Pulmonary artery endothelial cell (primary cell): ENCODE measurements around the gene ZCCHC24. TPM values are rescaled to one million over a fixed set of nuclear protein-coding genes. Genes with fewer than 3 reads are reported as not detected.

ENCODE experiments used
- DNase-seq: peaks from one replicate; pipeline ENCODE4 v3.0.0-alpha.2; 2011; ENCODE audit warnings: low read depth, low spot score
- total RNA-seq: library from RNA; depleted of rRNA; stranded (reverse); fragments of >200 nt; gene quantifications from 2 replicates; pipeline ENCODE4 v1.2.3, GENCODE V29; 2014

Gene ZCCHC24
- total RNA-seq, 1 donor from 2014 or later = 5.1 TPM

DNA sequence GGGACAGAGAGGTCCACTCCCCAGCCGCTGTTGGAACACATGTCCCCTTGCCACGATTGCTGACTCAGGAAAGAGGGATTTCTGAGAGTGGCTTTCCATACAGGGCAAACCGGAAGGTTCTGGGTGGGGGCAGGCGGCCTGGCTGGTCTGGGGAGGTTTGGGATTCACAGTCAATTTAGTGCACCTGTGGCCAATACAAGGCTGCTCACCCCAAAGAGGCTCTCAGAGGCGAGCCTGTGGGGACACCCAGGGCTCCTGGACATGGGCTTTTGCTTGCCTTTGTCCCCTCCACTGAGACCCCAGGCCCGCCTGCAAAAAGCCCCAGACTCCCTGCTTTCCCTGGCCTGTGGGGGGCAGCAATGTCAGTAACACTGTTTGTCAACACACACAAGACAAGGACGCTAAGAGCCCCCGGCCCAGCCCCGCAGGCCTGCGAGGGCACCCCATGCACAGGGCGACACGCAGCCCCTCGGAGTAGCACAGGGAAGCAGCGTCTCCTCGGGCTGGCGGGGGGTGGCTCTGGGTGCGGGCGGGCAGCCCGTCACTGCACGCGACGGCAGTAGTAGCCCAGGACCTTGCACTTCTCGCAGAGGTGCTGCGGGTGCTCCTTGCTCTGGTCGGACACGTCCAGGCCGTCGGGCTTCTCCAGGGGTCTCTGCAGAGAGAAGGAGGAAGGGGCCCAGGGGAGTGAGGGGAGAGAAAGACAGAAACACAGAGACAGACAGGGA, 59.5 kb downstream of the ZCCHC24 start:
- no peak for DNase-seq

DNA sequence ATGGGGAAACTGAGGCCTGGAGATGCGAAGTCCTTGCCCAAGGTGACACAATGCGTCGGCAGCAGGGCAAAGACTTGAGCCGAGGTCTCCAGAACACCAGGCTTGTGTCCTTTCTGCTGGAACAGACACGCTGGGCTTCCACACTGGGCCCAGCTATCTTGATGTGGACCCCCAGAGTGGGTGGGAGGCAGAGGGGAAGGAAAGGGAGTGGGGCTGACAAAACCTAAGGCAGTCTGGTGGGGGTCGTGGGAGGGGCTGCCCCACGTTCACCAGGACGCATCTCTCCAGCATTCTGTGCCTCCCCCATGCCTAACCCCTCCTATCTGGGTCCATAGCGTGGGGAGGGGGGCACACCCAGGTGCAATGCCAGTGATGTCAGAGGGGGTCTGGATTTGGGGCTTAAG, 60.0 kb downstream of the ZCCHC24 start:
- no peak for DNase-seq

DNA sequence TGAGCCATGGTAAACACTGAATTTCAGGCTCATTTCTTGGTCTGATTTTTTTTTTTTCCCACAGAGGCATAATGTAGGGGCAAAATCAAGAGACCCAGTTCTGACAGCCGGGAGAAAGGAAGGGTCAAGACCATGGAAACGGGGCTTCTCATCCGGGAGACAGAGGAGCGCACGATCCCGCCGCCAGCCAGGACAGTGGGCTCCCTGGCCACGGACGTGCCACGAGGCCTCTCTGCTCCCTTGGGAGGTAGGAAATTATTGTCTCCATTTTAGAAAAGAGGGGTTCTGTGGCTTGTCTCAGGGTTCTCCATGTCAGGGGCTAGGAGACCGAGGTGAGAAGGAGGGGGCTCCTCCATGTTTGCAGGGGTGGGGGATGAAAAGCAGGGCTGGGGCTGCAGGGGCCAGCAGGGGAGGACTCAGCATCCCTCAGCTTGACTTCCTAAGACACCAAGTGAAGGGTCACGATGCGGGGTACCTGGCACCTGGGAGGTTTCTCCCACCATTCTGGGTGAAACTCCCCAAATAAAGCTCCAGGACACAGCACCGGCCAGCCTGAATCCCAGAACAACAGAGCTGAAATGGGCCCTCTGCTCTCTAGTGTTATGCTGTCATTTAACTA, 60.5 kb downstream of the ZCCHC24 start:
- DNase-seq = no peak

DNA sequence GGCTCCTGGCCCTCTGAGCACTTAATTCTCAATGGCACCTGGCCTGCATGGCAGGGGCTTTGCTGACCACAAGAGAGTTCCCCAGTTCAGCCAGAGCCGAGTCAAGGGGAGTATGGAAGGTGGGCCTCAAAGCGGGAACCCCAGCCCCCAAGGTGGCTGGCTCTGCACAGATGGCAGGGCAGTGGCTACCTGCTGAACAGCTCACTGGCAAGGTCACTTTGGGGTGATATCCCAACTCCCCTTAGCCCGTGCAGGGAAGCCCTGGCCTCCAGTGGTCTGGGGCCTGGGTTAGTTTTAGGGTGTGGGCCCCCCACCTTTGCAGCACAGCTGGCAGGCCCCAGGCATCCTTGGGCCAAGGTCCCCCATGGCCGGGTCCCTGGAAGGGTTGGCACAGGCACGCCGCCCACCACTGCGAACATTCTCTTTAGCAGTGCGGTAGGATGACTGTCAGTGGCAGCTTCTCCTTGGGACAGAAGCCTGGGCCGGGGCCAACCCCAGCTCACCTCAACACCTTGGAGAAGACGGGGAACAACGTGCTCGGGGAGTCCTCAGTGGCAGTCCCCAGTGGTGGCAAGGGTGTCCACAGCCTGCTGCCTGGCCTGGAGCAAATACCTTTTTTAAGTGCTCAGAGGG, 61.3 kb downstream of the ZCCHC24 start:
- DNase-seq = no peak

DNA sequence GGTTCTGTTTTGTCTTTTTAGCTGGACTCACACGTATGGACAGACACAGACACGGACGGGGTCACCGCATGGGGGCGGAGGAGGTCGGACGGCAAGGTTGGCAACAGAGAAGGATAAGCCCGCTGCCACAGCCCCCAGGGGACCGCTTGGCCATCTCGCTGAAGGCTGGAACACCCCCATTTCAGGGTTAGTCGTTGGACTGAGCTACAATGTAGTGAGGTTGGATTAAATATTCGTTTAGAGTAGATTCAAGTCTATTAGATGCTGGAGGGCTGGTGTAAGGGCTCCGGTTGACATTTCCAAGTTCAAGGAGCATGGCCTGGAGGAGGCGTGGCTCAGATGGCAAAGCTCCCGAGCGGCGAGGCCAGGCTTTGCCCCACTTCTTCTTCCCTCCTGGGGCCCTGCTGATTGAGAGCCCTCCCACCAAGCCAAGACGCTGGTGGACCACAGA, 62.9 kb downstream of the ZCCHC24 start:
- no peak for DNase-seq

DNA sequence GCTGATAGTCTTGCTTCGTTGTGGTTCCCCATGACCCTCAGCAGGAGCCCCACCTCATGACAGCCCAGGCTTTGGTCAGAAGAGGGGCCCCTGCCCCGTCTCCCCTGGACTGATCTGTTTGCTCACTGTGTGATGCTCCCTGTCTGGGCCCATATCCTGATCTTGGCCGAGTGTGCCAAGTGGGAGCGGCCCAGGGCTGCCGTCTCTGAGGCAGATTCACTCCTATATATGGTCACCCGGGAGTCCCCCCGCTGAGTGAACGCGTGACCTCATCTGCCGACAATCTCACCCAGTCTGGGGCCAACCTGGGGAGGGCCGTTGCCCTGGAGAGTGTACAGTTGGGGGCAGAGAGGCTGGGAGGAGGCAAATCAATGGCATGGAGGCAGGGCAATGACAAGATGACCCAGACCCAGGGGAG, 63.6 kb downstream of the ZCCHC24 start:
- no peak for DNase-seq

DNA sequence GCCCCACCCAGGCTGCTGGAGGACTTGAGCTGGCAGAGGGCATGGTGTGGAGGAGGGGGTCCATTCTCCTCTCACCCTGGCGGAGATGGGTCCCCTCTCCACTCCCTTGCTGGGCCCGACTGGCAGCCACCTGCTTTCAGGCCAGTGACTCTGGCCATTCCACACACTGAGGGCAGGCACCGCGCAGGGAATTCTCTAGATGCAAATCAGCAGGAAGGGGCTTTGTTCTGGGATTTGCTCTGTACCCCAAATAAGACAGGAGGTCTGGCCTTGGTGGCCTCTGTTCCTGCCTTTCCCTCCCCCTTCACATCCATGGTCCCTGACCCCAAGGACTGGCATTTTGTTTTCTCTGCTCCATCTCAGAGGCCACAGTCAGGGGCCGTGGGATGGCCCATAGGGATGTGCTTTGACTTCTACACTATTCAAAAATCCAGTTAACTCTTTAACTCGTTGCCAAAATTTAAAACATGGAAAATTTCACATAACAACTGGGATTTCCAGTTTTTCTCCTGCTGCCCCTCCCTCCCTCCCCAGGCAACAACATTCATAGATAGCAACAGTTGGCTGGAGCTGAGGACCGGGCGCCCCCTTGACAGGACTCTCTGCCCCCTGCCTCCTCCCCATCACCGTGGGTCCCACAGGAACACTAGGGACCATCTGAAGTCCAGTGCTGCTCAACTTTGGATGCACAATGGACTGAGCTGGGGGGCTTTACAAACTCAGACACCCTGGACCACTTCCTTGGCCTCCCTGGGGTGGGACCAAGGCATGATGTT, 64.3 kb downstream of the ZCCHC24 start:
- no peak for DNase-seq

DNA sequence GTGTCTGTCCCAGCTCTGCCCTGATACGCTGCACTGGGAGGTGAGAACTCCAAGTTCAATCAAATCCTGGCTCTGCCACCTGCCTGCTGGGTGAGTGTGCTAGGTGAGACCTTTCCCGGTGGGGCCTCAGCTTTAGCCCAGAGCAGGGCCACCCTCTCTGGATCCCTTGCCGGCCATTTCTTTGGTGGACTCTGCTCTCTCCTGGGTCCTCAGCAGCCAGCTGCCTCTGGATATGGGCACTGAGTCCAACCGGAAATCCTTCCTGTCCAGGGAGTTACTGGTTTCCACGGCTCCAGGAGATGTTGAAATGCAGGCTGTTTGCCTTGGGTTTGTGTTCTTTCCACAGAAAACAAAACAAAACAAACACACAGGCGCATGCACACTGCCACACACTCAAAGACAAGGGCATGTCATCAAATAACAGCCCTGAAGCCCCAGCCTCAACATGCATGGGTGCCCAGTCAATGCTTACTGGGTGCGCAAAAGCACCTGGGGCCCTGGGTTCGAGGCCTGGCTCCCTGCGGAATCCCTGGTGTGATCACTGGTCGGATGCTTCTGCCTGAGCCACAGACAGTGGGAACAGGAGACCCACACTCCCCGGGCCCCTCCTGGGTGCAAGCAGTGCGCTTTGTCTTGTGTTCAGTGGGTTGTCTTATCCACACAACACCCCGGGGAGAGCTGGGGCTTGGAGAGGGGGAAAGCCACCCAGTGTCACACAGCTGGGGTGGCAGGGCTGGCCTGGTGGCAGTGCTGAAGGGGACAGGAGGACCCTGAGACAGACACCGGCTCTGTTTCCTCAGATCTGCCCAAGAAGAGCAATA, 65.1 kb downstream of the ZCCHC24 start:
- DNase-seq = no peak

DNA sequence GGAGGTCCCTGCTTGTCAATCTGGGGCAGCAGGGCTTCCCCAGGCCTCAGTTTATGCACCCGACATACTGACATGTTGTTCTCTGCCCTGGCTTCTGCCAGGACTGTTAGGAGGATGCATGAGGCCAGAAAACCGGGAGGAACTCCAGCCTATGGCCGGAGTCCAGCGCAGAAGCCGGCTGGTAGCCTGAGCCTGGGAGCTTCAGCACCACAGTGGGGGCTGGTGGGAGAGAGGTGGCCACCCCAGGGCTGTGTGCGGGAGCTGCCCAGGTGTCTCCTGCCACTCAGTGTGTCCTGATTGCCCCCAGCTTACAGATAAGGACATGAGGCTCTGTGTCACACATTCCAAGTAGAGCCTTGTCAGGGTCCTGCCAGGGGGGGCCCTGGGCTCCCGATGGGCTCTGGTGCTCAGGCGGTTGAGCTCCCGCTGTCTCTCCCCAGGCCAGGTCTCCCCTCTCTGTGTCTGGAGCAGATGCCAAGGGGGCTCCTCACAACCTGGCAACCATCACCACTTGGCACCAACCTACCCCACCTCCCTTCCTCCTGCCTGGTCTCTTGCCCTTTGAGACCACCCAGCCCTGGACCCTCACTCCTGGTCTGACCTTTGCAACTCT, 65.8 kb downstream of the ZCCHC24 start:
- no peak for DNase-seq

DNA sequence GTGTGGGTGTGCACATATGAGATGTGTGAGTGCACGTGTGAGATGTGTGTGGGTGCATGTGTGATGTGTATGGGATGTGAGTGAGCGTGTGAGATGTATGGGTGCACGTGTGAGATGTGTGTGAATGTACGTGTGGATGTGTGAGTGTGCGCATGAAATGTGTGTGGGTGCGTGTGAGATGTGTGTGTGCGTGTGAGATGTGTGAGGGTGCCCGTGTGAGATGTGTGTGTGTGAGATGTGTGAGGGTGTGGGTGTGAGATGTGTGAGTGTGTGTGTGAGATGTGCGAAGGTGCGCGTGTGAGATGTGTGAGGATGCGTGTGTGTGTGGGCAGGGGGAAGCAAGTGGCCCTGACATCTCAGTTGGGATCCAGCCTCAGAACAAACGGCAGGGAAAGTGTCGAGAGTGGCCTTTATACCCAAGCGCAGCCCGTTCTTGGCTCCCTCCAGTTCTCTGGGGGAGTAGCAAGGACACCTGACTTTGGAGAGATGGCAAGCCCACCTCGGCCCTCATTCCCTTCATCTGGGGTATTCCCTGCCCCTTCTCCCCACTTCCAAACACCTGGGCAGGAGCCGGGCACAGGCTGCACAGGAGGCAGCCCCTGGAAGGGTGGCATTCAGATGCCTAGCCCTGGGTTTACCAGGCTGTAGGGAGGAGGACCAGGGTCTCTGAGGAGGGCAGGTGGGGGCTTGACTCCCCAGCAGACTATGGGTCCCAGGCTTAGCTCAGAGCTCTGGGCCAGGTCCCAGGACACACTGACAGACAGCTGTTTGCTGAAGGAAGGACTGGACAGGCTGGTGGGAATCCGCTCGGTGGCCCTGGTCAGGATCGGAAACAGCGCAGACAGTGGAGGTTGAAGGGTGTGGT, 66.5 kb downstream of the ZCCHC24 start:
- no peak for DNase-seq

DNA sequence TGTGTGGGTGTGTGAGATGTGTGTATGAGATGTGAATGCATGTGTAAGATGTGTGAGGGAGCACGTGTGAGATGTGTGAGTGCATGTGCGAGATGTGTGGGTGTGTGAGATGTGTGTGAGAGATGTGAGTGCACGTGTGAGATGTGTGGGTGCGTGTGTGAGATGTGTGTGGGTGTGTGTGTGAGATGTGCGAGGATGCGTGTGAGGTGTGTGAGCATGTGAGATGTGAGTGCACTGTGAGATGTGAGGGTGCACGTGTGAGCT, 67.1 kb downstream of the ZCCHC24 start:
- DNase-seq = no peak

DNA sequence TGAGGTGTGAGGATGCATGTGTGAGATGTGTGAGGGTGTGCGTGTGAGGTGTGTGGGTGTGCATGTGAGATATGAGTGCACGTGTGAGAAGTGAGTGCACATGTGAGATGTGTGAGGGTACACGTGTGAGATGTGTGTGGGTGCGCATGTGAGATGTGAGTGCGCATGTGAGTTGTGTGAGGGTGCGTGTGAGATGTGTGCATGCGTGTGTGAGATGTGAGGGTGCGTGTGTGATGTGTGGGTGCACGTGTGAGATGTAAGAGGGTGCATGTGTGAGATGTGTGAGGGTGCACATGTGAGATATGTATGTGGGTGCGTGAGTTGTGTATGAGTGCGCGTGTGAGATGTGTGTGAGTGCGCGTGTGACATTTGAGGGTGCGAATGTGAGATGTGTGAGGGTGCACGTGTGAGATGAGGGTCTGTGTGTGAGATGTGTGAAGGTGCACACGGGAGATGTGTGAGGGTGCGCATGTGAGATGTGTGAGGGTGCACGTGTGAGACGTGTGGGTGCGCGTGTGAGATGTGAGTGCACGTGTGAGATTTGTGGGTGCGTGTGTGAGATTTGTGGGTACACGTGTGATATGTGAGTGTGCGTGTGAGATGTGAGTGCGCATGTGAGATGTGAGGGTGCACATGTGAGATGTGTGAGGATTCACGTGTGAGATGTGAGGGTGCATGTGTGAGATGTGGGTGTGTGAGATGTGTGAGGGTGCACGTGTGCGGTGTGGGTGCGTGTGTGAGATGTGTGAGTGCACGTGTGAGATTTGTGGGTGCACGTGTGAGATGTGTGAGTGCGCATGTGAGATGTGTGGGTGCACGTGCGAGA, 67.7 kb downstream of the ZCCHC24 start:
- DNase-seq = no peak

DNA sequence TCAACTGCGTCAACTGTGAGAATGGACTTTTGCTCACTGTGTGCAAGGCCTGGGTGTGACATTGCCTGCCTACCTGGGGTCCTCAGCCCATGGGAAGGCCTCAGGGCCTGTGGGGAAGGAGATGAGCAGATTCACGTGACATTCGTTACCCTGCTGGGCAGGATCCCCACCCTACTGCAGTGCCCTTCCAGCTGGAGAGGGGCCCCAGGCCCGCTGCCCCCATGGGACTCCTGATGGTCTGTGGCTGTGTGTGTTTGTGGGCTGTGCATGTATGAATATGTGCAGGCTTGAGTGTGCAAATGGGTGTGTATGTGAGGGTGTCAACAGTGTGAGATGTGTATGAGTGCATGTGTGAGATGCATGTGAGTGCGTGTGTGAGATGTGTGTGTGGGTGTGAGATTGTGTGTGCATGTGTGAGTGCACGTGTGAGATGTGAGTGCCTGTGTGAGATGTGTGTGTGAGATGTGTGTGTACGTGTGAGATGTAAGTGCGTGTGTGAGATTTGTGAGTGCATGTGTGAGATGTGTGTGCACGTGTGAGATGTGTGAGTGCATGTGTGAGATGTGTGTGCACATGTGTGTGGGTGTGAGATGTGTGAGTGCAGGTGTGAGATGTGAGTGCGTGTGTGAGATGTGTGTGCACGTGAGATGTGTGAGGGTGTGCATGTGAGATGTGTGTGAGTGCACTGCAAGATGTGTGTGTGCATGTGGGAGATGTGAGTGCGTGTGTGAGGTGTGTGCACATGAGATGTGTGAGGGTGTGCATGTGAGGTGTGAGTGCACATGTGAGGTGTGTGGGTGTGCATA, 68.5 kb downstream of the ZCCHC24 start:
- no peak for DNase-seq

DNA sequence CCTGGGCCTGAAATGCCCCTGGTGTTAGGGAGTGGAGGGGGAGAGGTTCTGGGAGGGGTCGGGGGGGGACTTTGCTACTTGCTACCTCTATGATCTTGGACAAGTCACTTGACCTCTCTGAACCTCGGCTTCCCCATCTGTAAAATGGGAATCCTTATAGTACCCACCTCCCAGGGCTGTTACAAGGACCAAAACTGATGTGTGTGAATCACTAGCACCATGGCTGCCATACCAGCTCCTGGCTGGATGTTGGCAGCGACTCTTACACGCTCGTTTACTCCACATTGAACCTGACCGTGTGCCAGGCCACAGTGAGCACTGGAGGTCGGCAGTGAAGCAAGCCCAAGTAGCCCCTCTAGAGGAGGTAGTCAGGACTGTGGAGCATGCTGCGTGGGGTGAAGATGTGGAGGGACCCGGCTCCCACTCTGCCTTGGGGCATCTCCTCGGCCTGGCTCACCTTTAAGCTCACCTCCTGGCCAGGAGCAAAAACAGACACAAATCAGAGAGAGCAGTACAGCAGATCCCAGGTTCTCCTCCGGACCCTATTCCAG, 69.3 kb downstream of the ZCCHC24 start:
- no peak for DNase-seq

DNA sequence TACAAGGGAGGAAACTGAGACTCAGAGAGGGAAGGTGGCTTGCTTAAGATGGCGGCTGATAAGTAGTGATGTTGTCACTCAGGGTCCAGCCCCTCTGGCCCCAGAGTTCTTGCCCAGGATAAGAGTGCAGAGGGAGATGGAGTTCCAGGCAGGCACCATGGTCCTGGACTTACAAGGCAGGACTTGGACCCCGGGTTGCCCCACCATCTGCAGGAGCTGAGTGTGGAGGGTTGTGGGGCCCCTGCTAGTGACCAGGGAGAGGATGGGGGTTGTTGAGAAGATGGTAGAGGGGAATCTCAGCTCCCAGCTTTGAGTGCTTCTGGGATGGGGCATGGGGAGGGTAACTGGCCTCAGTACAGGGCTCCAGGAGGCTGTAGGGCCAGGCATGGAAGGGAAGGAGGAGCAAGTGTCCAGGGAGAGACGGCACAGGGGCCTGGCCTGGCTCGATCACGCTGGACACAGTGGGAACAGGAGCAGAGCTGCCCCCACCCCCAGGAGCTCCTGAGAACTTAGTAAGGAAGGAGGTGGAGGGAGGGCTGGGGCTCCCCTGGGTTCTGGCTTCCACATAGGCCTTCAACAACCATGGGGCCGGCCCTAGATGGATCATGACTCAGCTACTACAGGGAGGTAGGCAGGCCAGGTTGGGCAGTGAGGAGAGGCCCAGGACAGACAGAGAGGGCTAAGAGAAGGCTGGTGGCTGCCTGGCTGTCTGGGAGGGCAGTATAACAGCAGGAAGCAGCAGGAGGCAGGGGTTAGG, 69.9 kb downstream of the ZCCHC24 start:
- no peak for DNase-seq

DNA sequence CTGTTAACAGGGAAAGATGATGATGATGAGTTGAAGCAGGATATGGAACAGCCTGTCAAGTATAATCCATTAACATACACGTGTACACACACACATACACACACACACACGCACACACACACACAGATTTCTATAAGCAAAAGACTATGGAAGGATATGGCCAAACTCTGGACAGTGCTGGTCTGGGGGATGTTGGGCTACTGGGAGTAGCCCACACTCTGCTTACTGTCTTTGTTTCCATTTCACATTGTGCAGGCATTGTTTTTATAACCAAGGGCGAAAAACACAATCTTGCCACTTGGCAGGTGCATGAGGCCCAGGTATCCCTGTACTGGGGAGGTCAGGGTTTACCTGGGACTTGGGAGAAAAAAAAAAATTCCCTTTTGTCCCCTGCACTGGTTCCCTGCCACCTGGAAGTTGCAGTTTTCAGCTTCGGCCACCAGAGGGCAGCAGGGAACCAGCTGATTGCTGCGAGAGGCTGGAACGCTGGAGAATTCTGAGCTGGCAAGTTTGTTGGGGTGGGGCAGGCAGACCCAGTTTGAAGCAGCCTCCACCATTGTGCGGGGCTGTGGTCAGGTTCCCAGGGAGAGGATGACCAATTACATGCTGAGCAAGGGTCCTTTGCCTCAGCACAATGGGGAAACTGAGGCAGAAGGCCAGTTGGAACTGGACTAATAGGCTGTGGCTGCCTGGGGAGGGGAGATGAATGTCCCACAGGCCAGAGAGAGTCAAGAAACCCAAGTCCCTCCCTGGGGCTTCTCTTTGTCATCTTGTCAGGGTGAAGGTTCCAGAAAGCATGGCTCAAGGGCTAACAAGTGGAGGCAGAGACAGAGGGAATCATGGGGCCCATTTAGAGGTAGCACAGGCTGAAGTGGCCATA, 70.9 kb downstream of the ZCCHC24 start:
- no peak for DNase-seq
